Spleen (tissue), 7 donors: ENCODE data around the gene S100A8.

Source experiments
- POLR2AphosphoS5 ChIP-seq, 3 donors: sonication (generic); formaldehyde crosslinking; IDR thresholded peaks; one replicate each; pipeline ENCODE4 v1.5.1; 2017; ENCODE audit warnings: antibody characterized with exemption in 3 of 3
- TF ChIP-seq, protein P1 (sequence below), 11 experiments: fragments of 200-600 bp in 7 of 11; fragments of 450-650 bp in 4 of 11; sonication (generic) in 4 of 11; IDR thresholded peaks in 8 of 11; conservative IDR thresholded peaks in 3 of 11; 1 replicate in 7 of 11; 2 replicates in 4 of 11; pipeline versions ENCODE4 v1.4.0 to v1.8.0; 2016 to 2021; ENCODE audit warnings: antibody characterized with exemption in 11 of 11, inconsistent platforms in 4 of 11, mild to moderate bottlenecking in 1 of 11
- donor health status: DM: no; HTN: no; CAD: no; lungs with moderate emphysema.
- donor health status: DM: no; HTN: no; CAD: no.
- donor health status: DM: no; HTN: no; CAD: no.

GRCh38 chr1:153392822-153393221 lies 1.9 kb upstream of the S100A8 start:
- no peak for TF ChIP-seq POLR2AphosphoS5 (IDR thresholded peaks at IDR 0.05)
- TF ChIP-seq, protein P1, sequence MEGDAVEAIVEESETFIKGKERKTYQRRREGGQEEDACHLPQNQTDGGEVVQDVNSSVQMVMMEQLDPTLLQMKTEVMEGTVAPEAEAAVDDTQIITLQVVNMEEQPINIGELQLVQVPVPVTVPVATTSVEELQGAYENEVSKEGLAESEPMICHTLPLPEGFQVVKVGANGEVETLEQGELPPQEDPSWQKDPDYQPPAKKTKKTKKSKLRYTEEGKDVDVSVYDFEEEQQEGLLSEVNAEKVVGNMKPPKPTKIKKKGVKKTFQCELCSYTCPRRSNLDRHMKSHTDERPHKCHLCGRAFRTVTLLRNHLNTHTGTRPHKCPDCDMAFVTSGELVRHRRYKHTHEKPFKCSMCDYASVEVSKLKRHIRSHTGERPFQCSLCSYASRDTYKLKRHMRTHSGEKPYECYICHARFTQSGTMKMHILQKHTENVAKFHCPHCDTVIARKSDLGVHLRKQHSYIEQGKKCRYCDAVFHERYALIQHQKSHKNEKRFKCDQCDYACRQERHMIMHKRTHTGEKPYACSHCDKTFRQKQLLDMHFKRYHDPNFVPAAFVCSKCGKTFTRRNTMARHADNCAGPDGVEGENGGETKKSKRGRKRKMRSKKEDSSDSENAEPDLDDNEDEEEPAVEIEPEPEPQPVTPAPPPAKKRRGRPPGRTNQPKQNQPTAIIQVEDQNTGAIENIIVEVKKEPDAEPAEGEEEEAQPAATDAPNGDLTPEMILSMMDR (IDR thresholded peaks at IDR 0.05 in 8 of 11, conservative IDR thresholded peaks at IDR 0.05 in 3 of 11), result no peak
